GM21390 (cell line): Measurements from ENCODE around the gene SQSTM1.
"Not testable (repeated sequence)": the region's sequence is repeated elsewhere in the genome, so short reads cannot be mapped to it uniquely, and the experiment has no call there.

Source experiments
- ATAC-seq: cut with Tn5 transposase; IDR thresholded peaks from one replicate; pipeline ENCODE4 v1.9.1; 2021; ENCODE audit not compliant: unreplicated experiment

Gene SQSTM1

GRCh38 chr5:179841621-179842020 lies 20.9 kb downstream of the SQSTM1 start:
- no peak for ATAC-seq

- peak; percentile 92 for ATAC-seq
Observed at GRCh38 chr5:179852993-179853547, 32.4 kb downstream of the SQSTM1 start.

DNA sequence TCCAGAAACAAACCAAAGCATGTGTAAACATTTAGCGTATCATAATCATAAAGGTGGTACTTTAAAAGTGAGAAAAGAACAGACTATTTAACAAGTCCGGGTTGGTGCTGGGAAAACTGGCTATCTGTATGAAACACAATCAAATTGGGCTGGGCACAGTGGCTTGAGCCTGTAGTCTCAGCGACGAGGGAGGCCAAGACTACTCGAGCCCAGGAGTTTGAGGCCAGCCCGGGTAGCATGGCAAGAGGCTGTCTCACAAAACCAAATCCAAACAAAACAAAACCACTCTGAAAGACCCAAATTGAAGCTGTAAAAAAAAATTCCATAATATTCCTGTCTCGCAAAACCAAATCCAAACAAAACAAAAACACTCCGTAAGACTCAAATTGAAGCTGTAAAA lies 33.7 kb downstream of the SQSTM1 start:
- no peak for ATAC-seq

DNA sequence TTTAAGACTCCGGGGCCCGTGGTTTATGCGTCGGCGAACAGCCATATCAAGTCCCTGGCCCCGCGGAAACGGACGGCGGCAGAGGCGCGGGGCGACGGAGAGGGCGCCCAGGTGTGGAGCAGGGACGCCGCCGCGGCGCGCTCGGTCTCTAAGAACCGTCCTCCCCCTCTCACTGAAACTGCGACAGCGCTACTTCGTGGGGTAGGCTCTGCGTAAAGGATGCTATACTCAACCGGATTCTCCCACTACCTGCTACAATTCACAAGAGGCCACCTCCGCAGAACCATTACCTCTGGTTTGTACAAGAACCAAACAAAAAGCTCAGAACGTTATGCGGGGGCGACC lies 37.5 kb downstream of the SQSTM1 start:
- ATAC-seq: peak; percentile 40

DNA sequence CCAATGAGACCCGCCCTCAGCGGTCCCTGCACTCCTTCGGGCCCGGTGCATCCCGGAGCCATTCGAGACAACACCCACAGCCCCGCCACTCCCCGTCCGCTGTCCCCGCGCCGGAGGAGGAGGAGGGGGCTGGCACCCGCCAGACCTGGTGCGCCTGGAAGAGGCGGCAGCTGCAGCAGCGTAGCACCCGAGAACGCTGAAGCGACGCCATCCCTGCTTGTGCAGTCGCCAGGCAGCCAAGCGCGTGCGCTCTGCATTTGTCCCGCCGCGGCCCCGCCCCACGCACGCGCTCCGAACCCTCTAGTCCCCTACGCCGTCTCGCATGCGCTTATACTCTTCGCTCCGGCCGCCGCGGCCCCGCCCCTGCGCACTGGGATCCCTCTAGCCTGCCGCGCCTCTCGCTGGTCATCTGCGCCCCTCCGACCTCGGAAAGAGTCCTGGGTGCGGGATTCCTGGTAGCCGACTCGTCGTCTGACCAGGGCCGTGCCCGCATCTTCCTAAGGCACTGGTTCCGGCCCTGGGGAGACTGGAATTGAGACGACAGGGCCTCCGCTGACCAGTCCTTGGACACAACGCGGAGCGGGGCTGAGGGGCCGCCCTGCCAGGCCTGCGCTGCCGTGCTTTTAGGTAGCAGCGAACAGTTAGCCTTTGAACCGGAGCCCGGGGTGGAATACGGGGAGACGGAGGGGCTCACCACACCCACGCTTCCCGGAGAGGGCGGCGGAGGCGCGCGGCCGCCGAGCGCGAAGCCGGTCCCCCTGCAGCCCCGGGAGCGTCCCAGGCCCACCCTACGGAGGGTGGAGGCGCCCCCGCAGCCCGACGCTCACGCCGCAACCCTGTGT lies 38.1 kb downstream of the SQSTM1 start, which contains the start of gene MRNIP:
Gene MRNIP (minus strand): TSS at position 232 of the 842 bp plus-strand sequence. CDS start 21 bp downstream, at position 211.
- ATAC-seq: peak; percentile 98

DNA sequence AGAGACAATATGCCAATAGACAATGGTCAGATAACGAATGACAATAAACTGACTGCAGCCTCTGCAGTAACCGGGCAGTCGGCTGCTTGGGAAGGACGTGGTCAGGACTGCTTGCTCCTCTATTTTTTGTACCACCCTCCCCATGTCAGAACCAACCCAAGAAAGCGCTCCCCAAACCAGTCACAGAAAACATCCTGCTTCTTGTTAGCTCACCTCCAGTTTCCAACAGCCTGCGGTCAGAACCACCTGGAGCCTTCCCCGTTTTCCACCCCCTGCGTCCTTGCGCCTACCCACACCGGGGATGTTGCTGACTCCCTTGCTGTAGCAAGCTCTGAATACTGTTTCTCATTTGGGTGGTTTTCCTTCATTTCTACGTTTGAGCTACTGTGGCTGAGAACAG lies 39.6 kb downstream of the SQSTM1 start:
- ATAC-seq: no peak

- ATAC-seq: no peak
Observed at GRCh38 chr5:179862296-179862695, 41.6 kb downstream of the SQSTM1 start.

DNA sequence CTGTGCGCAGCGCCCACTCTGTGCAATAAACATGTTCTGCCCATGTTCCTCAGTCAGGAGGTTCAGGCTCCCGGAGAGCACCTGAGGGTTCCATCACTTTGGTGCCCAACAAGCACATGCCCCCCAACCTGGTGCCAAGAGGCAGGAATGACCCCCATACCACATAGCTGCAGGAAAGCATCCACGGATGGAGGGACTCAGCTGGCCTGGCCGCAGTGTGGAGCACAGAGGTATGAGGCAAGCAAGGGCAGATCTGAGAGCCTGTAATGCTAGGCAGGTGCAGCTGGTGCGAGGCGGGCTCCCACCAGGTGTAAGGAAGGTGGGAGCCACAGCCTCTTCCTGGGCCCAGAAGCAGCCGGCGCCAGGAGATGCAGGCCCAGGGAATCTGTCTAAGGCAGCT lies 42.2 kb downstream of the SQSTM1 start:
- ATAC-seq: no peak

- ATAC-seq: no peak
Observed at GRCh38 chr5:179863449-179864085, 42.9 kb downstream of the SQSTM1 start.

GRCh38 chr5:179864686-179865085 lies 44.0 kb downstream of the SQSTM1 start:
- ATAC-seq: no peak

GRCh38 chr5:179865491-179866240 lies 45.0 kb downstream of the SQSTM1 start:
- ATAC-seq: no peak

DNA sequence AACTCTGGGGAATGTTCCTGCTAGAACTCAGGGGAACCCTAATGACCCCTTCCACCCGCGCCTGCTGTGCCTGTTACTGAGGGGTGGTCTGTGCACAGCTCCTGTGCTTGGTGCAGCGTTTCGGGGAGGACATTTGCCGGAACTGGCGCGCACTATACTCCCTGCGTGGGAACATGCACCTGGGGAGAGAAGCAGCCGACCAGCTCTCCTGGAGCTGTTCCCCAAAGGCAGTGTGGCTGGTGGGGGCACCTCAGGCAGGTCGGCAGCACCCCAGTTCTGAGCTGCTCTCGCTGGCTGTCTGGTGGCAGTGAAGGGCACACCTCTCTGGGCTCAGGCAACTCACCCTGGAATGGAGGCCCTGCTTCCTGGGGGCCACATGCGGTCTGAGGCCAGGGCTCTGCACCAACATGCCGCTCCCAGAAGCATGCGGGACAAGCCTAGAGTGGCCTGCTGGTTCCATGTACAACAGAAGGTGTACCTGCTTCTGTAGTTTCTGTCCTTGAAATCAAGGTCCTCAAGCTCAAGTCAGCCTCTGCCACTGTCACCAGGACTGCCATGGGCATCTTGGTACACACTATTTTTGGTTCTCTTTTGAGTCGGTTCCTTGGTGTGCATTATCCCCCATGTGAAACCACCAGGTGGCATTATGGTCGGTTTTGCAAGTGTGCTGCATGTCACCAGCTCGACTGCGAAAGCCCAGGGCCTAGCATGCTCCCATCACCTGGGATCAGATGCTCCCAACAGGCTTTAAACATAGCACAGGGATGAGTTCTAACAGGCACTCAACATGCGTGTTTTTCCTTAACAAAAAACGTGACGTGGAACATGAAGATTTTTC lies 45.8 kb downstream of the SQSTM1 start:
- ATAC-seq: no peak

GRCh38 chr5:179867079-179867465 lies 46.4 kb downstream of the SQSTM1 start:
- ATAC-seq: no peak

DNA sequence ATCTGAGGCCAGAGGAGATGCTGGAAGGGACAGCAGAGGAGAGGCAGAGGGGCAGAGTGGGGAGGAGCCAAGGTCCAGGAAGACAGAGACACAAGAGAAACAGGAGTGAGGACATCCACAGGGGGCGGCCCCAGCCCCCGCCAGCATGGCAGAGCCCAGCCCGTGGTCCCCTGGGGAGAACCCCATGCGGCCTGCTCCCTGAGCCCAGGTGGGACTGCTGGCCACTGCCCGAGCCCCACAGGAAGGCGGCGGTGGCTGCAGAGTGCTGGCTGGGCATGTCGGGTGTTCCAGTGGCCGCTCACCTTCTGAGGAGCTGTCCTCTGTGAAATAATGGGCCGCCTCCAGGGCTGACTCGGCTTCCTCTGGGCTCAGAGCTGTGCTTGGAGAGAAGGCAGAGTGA lies 46.8 kb downstream of the SQSTM1 start:
- ATAC-seq: no peak

GRCh38 chr5:179868541-179868940 lies 47.8 kb downstream of the SQSTM1 start:
- ATAC-seq: no peak

DNA sequence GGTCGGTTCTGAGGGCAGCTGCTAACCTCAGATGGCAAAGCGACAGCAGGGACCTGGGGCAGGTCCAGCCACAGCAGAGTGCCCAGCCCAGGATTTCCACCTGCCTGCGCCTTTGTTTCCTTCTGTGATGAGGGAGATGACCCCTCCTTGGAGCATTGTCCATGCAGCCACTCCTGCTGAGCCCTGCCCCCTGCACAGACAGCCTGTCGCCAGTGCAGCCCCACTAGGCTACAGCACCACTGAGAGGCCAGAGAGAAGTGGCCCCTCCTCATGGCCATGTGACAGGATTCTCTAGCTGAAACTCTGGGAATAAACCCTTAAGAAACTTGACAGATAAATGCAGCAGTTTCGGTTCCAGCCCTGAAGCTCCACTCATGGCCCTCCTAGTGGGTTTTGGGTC lies 48.4 kb downstream of the SQSTM1 start:
- ATAC-seq: no peak

DNA sequence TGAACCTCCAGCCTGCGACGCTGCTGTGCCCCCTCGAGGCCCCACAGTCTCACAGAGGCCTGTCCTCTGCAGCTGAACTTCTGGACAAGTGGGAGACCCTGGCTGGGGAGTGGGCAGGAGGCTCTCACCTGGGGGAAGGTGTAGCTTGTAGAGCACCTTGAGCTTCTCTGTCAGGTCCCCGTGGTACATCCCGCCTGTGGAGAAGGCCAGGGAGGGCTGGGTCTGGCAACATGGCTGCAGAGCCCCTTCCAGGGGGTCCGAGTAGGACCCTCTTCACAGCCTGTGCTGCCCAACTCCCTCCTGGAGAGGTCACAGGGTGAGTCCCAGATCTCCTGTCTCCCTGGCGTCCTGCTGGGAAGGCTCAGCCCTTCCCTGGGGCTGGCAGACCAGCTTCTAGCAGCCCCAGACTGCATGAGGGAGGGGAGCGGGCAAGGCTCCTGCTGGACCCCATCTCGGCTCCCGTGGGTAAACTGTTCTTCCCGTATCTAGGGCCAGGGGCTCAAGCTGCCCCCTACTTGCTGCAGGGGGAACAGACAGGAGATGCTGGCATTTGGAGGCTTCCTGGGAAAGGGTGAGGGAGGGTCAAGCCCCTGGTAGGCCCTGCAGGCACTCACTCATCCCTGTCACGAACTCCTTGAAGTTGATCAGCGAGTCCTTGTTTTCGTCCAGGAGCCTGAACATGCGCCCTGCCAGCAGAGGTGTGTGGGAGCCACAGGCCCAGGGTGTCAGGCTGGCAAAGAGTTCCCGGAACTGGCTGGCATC lies 49.1 kb downstream of the SQSTM1 start:
- ATAC-seq: no peak

DNA sequence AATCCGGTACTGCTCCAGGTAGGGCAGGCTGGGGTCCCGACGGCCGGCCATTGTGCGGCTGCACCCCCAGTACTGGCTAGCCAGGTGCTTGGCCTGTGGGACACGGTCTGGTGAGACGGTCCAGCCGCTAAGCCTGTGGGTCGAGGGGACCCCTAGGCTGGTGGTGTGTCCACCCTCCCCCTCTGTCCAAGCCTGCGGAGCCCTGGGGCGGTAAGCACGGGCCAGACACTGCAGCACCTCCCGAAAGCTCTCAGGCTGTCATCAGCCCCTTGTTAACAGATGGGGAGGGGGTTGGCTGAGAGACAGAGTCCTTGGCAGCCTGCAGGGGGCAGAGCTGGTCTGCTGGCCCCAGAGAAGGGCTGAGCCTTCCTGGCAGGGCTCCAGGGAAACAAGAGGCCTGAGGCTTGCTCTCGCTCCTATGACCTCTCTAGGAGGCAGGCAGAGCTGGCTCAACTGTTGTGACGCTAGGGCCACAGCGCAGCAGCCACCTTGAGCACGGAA lies 49.7 kb downstream of the SQSTM1 start:
- ATAC-seq: no peak

DNA sequence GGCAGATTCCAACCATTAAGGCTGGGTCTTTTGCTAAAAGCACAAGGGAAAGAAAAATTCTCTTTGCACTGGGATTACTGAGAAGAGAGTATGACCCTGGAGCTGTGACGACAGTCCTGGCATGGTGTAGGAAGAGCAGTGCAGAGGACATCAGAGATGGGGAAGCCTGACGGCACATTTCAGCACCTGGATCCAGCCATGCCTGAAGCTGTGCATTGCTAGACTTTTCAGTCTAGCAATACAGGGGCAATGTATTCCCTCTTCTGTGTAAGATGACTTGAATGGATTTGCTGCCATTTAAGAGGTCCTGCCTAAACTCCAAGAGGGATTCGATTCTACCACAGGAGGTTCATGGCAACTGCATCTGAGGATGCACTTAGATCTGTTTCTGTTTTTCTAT lies 50.2 kb downstream of the SQSTM1 start:
- ATAC-seq: no peak

DNA sequence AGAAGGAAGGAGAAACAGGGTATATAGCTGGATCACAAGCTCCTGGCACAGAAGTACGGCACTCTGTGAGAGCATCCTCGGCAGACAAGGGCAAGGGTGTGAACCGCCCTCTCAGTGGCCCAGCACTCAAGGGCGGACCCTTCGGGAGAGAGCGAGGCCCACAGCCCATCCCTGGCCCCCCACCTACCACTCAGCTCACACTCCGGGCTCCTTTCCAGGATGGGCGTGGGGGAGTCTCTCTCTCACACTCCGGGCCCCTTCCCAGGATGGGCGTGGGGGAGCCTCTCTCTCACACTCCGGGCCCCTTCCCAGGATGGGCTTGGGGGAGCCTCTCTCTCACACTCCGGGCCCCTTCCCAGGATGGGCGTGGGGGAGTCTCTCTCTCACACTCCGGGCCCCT lies 50.8 kb downstream of the SQSTM1 start:
- ATAC-seq: not testable (repeated sequence)
